Natural killer cell (primary cell): ENCODE measurements around the gene ERBB4. TPM values are rescaled to one million over a fixed set of nuclear protein-coding genes. Genes with fewer than 3 reads are reported as not detected.

Source experiments
- ATAC-seq, 3 donors: fragments of 150-1000 bp in 2 of 3; fragments of 200-7000 bp in 1 of 3; cut with Tn5 transposase; 1 replicate in 1 of 3; 2 replicates in 2 of 3; pipeline ENCODE4 v1.10.0; 2021; ENCODE audit warnings: mild to moderate bottlenecking in 2 of 3, moderate library complexity in 2 of 3
- DNase-seq, 2 donors: peaks; one replicate each; pipeline versions ENCODE4 v3.0.0 to v3.0.0-alpha.2; 2013 to 2021; ENCODE audit warnings: mixed read lengths in 1 of 2
- H3K27ac ChIP-seq: one replicate; pipeline ENCODE4 v1.5.1; 2013; ENCODE audit warnings: mild to moderate bottlenecking, low read length
- H3K27me3 ChIP-seq: one replicate; pipeline ENCODE4 v1.6.1; 2013; ENCODE audit warnings: low read length; ENCODE audit not compliant: control insufficient read depth, insufficient read depth
- H3K36me3 ChIP-seq: one replicate; pipeline ENCODE4 v1.6.1; 2013; ENCODE audit warnings: low read length; ENCODE audit not compliant: control insufficient read depth, insufficient read depth
- H3K4me1 ChIP-seq: one replicate; pipeline ENCODE4 v1.6.1; 2013; ENCODE audit warnings: low read length; ENCODE audit not compliant: control insufficient read depth, insufficient read depth
- H3K4me3 ChIP-seq: one replicate; pipeline ENCODE4 v1.5.1; 2013; ENCODE audit warnings: low read length
- H3K9me3 ChIP-seq: one replicate; pipeline ENCODE4 v1.6.1; 2013; ENCODE audit warnings: low read length; ENCODE audit not compliant: control insufficient read depth, insufficient read depth
- H3K27ac Mint-ChIP-seq, 2 donors: one replicate each; pipeline ENCODE4 v1.8.0; 2022; ENCODE audit warnings: mild to moderate bottlenecking in 2 of 2, mixed read lengths in 2 of 2, moderate library complexity in 1 of 2
- H3K27me3 Mint-ChIP-seq, 2 donors: one replicate each; pipeline ENCODE4 v1.8.0; 2022; ENCODE audit warnings: low read depth in 2 of 2, mixed read lengths in 2 of 2
- H3K36me3 Mint-ChIP-seq: one replicate; pipeline ENCODE4 v1.8.0; 2022; ENCODE audit warnings: mixed read lengths
- H3K4me1 Mint-ChIP-seq, 2 donors: one replicate each; pipeline ENCODE4 v1.8.0; 2022; ENCODE audit warnings: mixed read lengths in 2 of 2
- H3K4me3 Mint-ChIP-seq: one replicate; pipeline ENCODE4 v1.8.0; 2022; ENCODE audit warnings: mild to moderate bottlenecking, moderate library complexity, mixed read lengths
- H3K9me3 Mint-ChIP-seq, 2 donors: one replicate each; pipeline ENCODE4 v1.8.0; 2022; ENCODE audit warnings: mixed read lengths in 2 of 2
- CTCF ChIP-seq: fragments of 200-600 bp; IDR thresholded peaks from one replicate; pipeline ENCODE4 v1.8.0; 2022; ENCODE audit warnings: antibody characterized with exemption
- WGBS: methylation state at CpG from one replicate; pipeline ENCODE4 v1.1.7; 2013; ENCODE audit warnings: missing lambda C conversion rate; ENCODE audit not compliant: insufficient coverage; 5-methylcytosine and 5-hydroxymethylcytosine counted together
- intact Hi-C: fragments of 100-400 bp; cut with micrococcal nuclease; formaldehyde crosslinking; loops from one replicate; pipeline ENCODE4 v1.14.2; 2022
- total RNA-seq, 4 donors: library from RNA; stranded (reverse); fragments of 120-200 nt in 1 of 4; gene quantifications; one replicate each; pipeline versions ENCODE4 v1.2.3 to v1.2.4, GENCODE V29; 2013 to 2022

Gene ERBB4
- total RNA-seq, 3 donors from 2014 or later (not counting 1 experiment from before 2014, with no cell fraction given): 0.08 TPM; not detected in 2

GRCh38 chr2:211503856-211504255 is 1034.7 kb downstream of the ERBB4 start:
- no peak for DNase-seq
- H3K36me3 Mint-ChIP-seq: no peaks in the 10 kb centered on the region
- H3K4me1 Mint-ChIP-seq: no peaks in the 10 kb centered on the region
- H3K9me3 Mint-ChIP-seq: peaks cover 12 to 17% of the 10 kb centered on the region in 2 donors
- ATAC-seq: no peak
- Histone ChIP-seq H3K27me3 (no peaks in the 10 kb centered on the region), H3K4me1 (no peaks in the 10 kb centered on the region), H3K36me3 (no peaks in the 10 kb centered on the region), H3K9me3 (peaks cover 3% of the 10 kb centered on the region), H3K4me3 (no peak overlapping the region), H3K27ac (no peak overlapping the region)
- no peak for TF ChIP-seq CTCF
- intact Hi-C loops: no loop called here
- no peak overlapping the region for H3K4me3 Mint-ChIP-seq
- H3K27ac Mint-ChIP-seq: no peak overlapping the region
- no peaks in the 10 kb centered on the region for H3K27me3 Mint-ChIP-seq

- H3K27me3 ChIP-seq: no peaks in the 10 kb centered on the region
- ATAC-seq: no peak
- Mint-ChIP-seq H3K27ac (no peak overlapping the region), H3K4me3 (no peak overlapping the region), H3K36me3 (no peaks in the 10 kb centered on the region), H3K4me1 (no peaks in the 10 kb centered on the region), H3K9me3 (peaks cover 12 to 15% of the 10 kb centered on the region in 2 donors), H3K27me3 (no peaks in the 10 kb centered on the region)
- H3K4me1 ChIP-seq: no peaks in the 10 kb centered on the region
- WGBS: 88% methylated on average over 4 of the region's 4 CpGs
- H3K36me3 ChIP-seq: no peaks in the 10 kb centered on the region
- no peak for TF ChIP-seq CTCF
- intact Hi-C loops: no loop called here
- H3K9me3 ChIP-seq: peaks cover 3% of the 10 kb centered on the region
- H3K4me3 ChIP-seq: no peak overlapping the region
- no peak for DNase-seq
- no peak overlapping the region for H3K27ac ChIP-seq
These were observed 1035.4 kb downstream of the ERBB4 start for GRCh38 chr2:211503198-211503597.

- Histone ChIP-seq H3K27ac (no peak overlapping the region), H3K36me3 (no peaks in the 10 kb centered on the region), H3K27me3 (no peaks in the 10 kb centered on the region), H3K9me3 (peaks cover under 1% of the 10 kb centered on the region), H3K4me3 (no peak overlapping the region), H3K4me1 (no peaks in the 10 kb centered on the region)
- no peak for ATAC-seq
- Mint-ChIP-seq H3K27ac (no peak overlapping the region), H3K4me1 (no peaks in the 10 kb centered on the region), H3K27me3 (no peaks in the 10 kb centered on the region), H3K36me3 (no peaks in the 10 kb centered on the region), H3K9me3 (peaks cover 5 to 12% of the 10 kb centered on the region in 2 donors), H3K4me3 (no peak overlapping the region)
- no peak for TF ChIP-seq CTCF
- intact Hi-C loops: no loop called here
- DNase-seq: no peak
- 62% methylated on average over 2 of the region's 3 CpGs for WGBS
These were observed 1039.9 kb downstream of the ERBB4 start for GRCh38 chr2:211498551-211499205.

- TF ChIP-seq CTCF: no peak
- H3K27ac ChIP-seq: no peak overlapping the region
- no peaks in the 10 kb centered on the region for H3K4me1 Mint-ChIP-seq
- intact Hi-C loops: no loop called here
- peaks cover 2 to 8% of the 10 kb centered on the region in 2 donors for H3K9me3 Mint-ChIP-seq
- H3K9me3 ChIP-seq: no peaks in the 10 kb centered on the region
- ATAC-seq: no peak
- no peak overlapping the region for H3K4me3 Mint-ChIP-seq
- no peaks in the 10 kb centered on the region for H3K27me3 Mint-ChIP-seq
- no peak for DNase-seq
- no peaks in the 10 kb centered on the region for H3K36me3 ChIP-seq
- H3K27me3 ChIP-seq: no peaks in the 10 kb centered on the region
- no peak overlapping the region for H3K27ac Mint-ChIP-seq
- no peaks in the 10 kb centered on the region for H3K36me3 Mint-ChIP-seq
- H3K4me1 ChIP-seq: no peaks in the 10 kb centered on the region
- 81% methylated on average over 2 of the region's 3 CpGs for WGBS
- no peak overlapping the region for H3K4me3 ChIP-seq
These were observed 1043.3 kb downstream of the ERBB4 start for GRCh38 chr2:211495339-211495738.
